SK-N-SH (cell line): ENCODE measurements around the gene TOR2A. TPM values are rescaled to one million over a fixed set of nuclear protein-coding genes. Genes with fewer than 3 reads are reported as not detected.

Experiments used
- CTCF ChIA-PET: fragments of 300-600, 350-600 bp; formaldehyde crosslinking; extraction: SDS; loops from one replicate; lab custom pipeline; 2021; lab: Yijun Ruan, JAX
- POLR2A ChIA-PET: fragments of 350-600 bp; sonication (Branson Sonifier 250); formaldehyde crosslinking; extraction: SDS; loops from one replicate; lab custom pipeline; 2020; ENCODE audit warnings: antibody characterized with exemption, inconsistent platforms; lab: Yijun Ruan, JAX
- DNase-seq: peaks from one replicate; pipeline ENCODE4 v3.0.0; 2012
- H2AFZ ChIP-seq: fragments of 200-600 bp; sonication (generic); 2 replicates; pipeline ENCODE4 v1.8.1; 2016; ENCODE audit warnings: antibody characterized with exemption, mild to moderate bottlenecking, low read depth
- H3F3A ChIP-seq: fragments of 200-600 bp; sonication (generic); replicated peaks from 2 replicates; pipeline ENCODE3; 2016; ENCODE audit warnings: antibody characterized with exemption, mild to moderate bottlenecking; ENCODE audit not compliant: insufficient read depth
- H3K27ac ChIP-seq, 2 experiments: fragments of 200-500 bp in 1 of 2; fragments of 200-600 bp in 1 of 2; sonication (Bioruptor generic) in 1 of 2; sonication (generic), shearing (Covaris generic) in 1 of 2; 2 replicates each; pipeline versions ENCODE4 v1.5.1 to v1.6.1; 2014 to 2016; ENCODE audit warnings: low read depth in 2 of 2, inconsistent platforms in 1 of 2, low read length in 1 of 2, mild to moderate bottlenecking in 1 of 2, mixed read lengths in 1 of 2
- H3K27me3 ChIP-seq: fragments of 200-600 bp; sonication (generic), shearing (Covaris generic); 2 replicates; pipeline ENCODE4 v1.6.1; 2016; ENCODE audit warnings: mixed run types; ENCODE audit not compliant: insufficient read depth
- H3K36me3 ChIP-seq, 2 experiments: fragments of 200-500 bp in 1 of 2; fragments of 200-600 bp in 1 of 2; sonication (Bioruptor generic) in 1 of 2; sonication (generic) in 1 of 2; replicated peaks in 1 of 2; 2 replicates each; pipeline versions ENCODE3 to v1.5.1; 2014 to 2016; ENCODE audit warnings: low read length in 1 of 2, mild to moderate bottlenecking in 1 of 2; ENCODE audit not compliant: insufficient read depth in 2 of 2, control insufficient read depth in 1 of 2
- H3K4me1 ChIP-seq, 2 experiments: fragments of 200-500 bp in 1 of 2; fragments of 200-600 bp in 1 of 2; sonication (Bioruptor generic) in 1 of 2; sonication (generic), shearing (Covaris generic) in 1 of 2; 2 replicates each; pipeline versions ENCODE4 v1.5.1 to v1.6.1; 2014 to 2016; ENCODE audit warnings: low read depth in 1 of 2, low read length in 1 of 2, mixed run types in 1 of 2; ENCODE audit not compliant: insufficient read depth in 2 of 2, control insufficient read depth in 1 of 2
- H3K4me2 ChIP-seq: fragments of 200-600 bp; sonication (generic), shearing (Covaris generic); 2 replicates; pipeline ENCODE4 v1.6.1; 2017; ENCODE audit warnings: mixed run types
- H3K4me3 ChIP-seq, 2 experiments: fragments of 200-500 bp in 1 of 2; fragments of 200-600 bp in 1 of 2; sonication (Bioruptor generic) in 1 of 2; sonication (generic), shearing (Covaris generic) in 1 of 2; 2 replicates each; pipeline versions ENCODE4 v1.5.1 to v1.8.1; 2014 to 2016; ENCODE audit warnings: low read depth in 2 of 2, inconsistent platforms in 1 of 2, low read length in 1 of 2, mild to moderate bottlenecking in 1 of 2, mixed read lengths in 1 of 2, moderate library complexity in 1 of 2
- H3K79me2 ChIP-seq: fragments of 200-600 bp; sonication (generic); 2 replicates; pipeline ENCODE4 v1.8.1; 2017; ENCODE audit warnings: mild to moderate bottlenecking; ENCODE audit not compliant: insufficient read depth
- H3K9ac ChIP-seq: fragments of 200-600 bp; sonication (generic); 2 replicates; pipeline ENCODE4 v1.6.1; 2017; ENCODE audit warnings: mixed run types
- H3K9me2 ChIP-seq: fragments of 200-600 bp; sonication (generic); 2 replicates; pipeline ENCODE4 v1.6.1; 2017; ENCODE audit warnings: mixed run types
- H3K9me3 ChIP-seq: fragments of 200-600 bp; sonication (generic); 2 replicates; pipeline ENCODE4 v1.6.1; 2017; ENCODE audit warnings: mixed run types, mild to moderate bottlenecking, moderate library complexity
- H4K20me1 ChIP-seq: fragments of 200-600 bp; sonication (generic); 2 replicates; pipeline ENCODE4 v1.6.1; 2017; ENCODE audit warnings: mild to moderate bottlenecking, mixed run types; ENCODE audit not compliant: insufficient read depth
- CHD2 ChIP-seq: fragments of 150-350 bp; IDR thresholded peaks from 2 replicates; pipeline ENCODE4 v1.6.1; 2018; ENCODE audit warnings: low read length; ENCODE audit not compliant: partially characterized antibody
- CTCF ChIP-seq: fragments of 200-600 bp; sonication (generic); IDR thresholded peaks from 2 replicates; pipeline ENCODE4 v1.6.1; 2017; ENCODE audit warnings: antibody characterized with exemption, mild to moderate bottlenecking, moderate library complexity
- EP300 ChIP-seq, 2 experiments: IDR thresholded peaks; 2 replicates each; pipeline versions ENCODE4 v1.4.0 to v1.6.1; 2012; ENCODE audit warnings: borderline replicate concordance in 1 of 2, low read depth in 1 of 2, low read length in 1 of 2
- EZH2phosphoT487 ChIP-seq: fragments of 200-600 bp; sonication (generic); IDR thresholded peaks from 2 replicates; pipeline ENCODE4 v1.6.1; 2017; ENCODE audit warnings: low read depth, mixed run types, mild to moderate bottlenecking, antibody characterized with exemption, moderate library complexity, borderline replicate concordance
- GABPA ChIP-seq: IDR thresholded peaks from 2 replicates; pipeline ENCODE4 v1.4.0; 2012; ENCODE audit warnings: low read depth, mild to moderate bottlenecking
- IRF3 ChIP-seq: fragments of 150-350 bp; IDR thresholded peaks from 2 replicates; pipeline ENCODE4 v1.6.1; 2016; ENCODE audit warnings: mild to moderate bottlenecking, low read depth, low read length
- JUND ChIP-seq: IDR thresholded peaks from 2 replicates; pipeline ENCODE4 v1.4.0; 2012
- PBX3 ChIP-seq: IDR thresholded peaks from 2 replicates; pipeline ENCODE4; 2012
- RCOR1 ChIP-seq: fragments of 150-350 bp; IDR thresholded peaks from 2 replicates; pipeline ENCODE4 v1.6.1; 2017; ENCODE audit warnings: antibody characterized with exemption, low read length
- SIN3A ChIP-seq: IDR thresholded peaks from 2 replicates; pipeline ENCODE4 v1.6.1; 2012; ENCODE audit warnings: low read depth, mild to moderate bottlenecking, low read length, moderate library complexity, borderline replicate concordance
- SMC3 ChIP-seq: IDR thresholded peaks from 2 replicates; pipeline ENCODE4 v1.6.1; 2012; ENCODE audit warnings: low read depth, low read length, improper control_type of control experiment
- TAF1 ChIP-seq: IDR thresholded peaks from 2 replicates; pipeline ENCODE4 v1.6.1; 2012; ENCODE audit warnings: low read depth, mild to moderate bottlenecking, low read length, moderate library complexity, borderline replicate concordance
- TCF12 ChIP-seq: IDR thresholded peaks from 2 replicates; pipeline ENCODE4 v1.4.0; 2012
- TEAD4 ChIP-seq: IDR thresholded peaks from 2 replicates; pipeline ENCODE4 v1.4.0; 2012; ENCODE audit warnings: mild to moderate bottlenecking, borderline replicate concordance; ENCODE audit not compliant: insufficient read depth
- USF1 ChIP-seq: IDR thresholded peaks from 2 replicates; pipeline ENCODE4 v1.4.0; 2012; ENCODE audit warnings: low read depth, borderline replicate concordance
- USF2 ChIP-seq: fragments of 150-350 bp; IDR thresholded peaks from 2 replicates; pipeline ENCODE4 v1.6.1; 2017; ENCODE audit warnings: antibody characterized with exemption, low read length, low read depth, borderline replicate concordance
- YY1 ChIP-seq: IDR thresholded peaks from 2 replicates; pipeline ENCODE4 v1.4.0; 2012; ENCODE audit warnings: low read depth, mild to moderate bottlenecking
- ZBTB33 ChIP-seq: IDR thresholded peaks from 2 replicates; pipeline ENCODE4 v1.4.0; 2012; ENCODE audit warnings: low read depth, borderline replicate concordance
- WGBS: methylation state at CpG from one replicate; pipeline ENCODE4 v1.1.6; 2017; ENCODE audit warnings: low lambda C conversion rate; 5-methylcytosine and 5-hydroxymethylcytosine counted together
- polyA plus RNA-seq, 3 experiments: library from polyadenylated mRNA; depleted of rRNA; stranded (reverse); fragments of >200 nt; gene quantifications; 2 replicates each; pipeline ENCODE4 v1.2.3, GENCODE V29; 2012

The TOR2A gene
- polyA plus RNA-seq, 1 of the 3 experiments (the other 2 are of a cell fraction), result 17.2 TPM

- Histone ChIP-seq H3K4me2 (no peak overlapping the region), H4K20me1 (no peaks in the 10 kb centered on the region), H3F3A (peaks cover 3% of the 10 kb centered on the region), H3K27me3 (no peaks in the 10 kb centered on the region), H3K79me2 (no peaks in the 10 kb centered on the region), H3K27ac (no peak overlapping the region), H3K9ac (no peak overlapping the region), H2AFZ (no peak overlapping the region), H3K36me3 (no peaks in the 10 kb centered on the region), H3K9me3 (no peaks in the 10 kb centered on the region), H3K9me2 (no peaks in the 10 kb centered on the region), H3K4me3 (no peak overlapping the region), H3K4me1 (peaks cover 0 to 8% of the 10 kb centered on the region in 2 experiments; a peak in 1 of 4 replicates)
- ChIA-PET POLR2A (interaction anchor here (1.0 kb wide), 1 partner anchor 12 kb away, joined by 3 read pairs; no protein-coding TSS in a partner anchor), CTCF (interaction anchor here (2.4 kb wide), 1 partner anchor 12 kb away, joined by 17 read pairs; the partner anchor contains the start of gene TOR2A)
- TF ChIP-seq USF2 (no peak), IRF3 (no peak), GABPA (no peak), CHD2 (no peak), ZBTB33 (no peak), YY1 (no peak), CTCF (no peak), USF1 (no peak), EZH2phosphoT487 (no peak), SMC3 (no peak), TCF12 (no peak), TEAD4 (no peak), PBX3 (no peak), TAF1 (no peak), JUND (no peak), SIN3A (no peak), RCOR1 (no peak), EP300 (IDR thresholded peaks at IDR 0.05; ENCODE audit: borderline replicate concordance in 1 of 2, low read depth in 1 of 2, low read length in 1 of 2) (no peak)
- WGBS, result 89% methylated on average over 10 of the region's 12 CpGs
- no peak for DNase-seq
Observed at GRCh38 chr9:127722055-127722745, 12.9 kb downstream of the TOR2A start.
